GM11168 (cell line): Measurements from ENCODE around the gene PPIL6.
"Not testable (repeated sequence)": the region's sequence is repeated elsewhere in the genome, so short reads cannot be mapped to it uniquely, and the experiment has no call there.

Experiments
- in situ Hi-C: fragments of 300-500 bp; cut with MboI; formaldehyde crosslinking; loops from one replicate; pipeline ENCODE4 v1.12.0; 2022; ENCODE audit warnings: low sequenced_read_pairs; ENCODE audit not compliant: unreplicated experiment

Gene PPIL6

GRCh38 chr6:109467696-109468095 is 27.3 kb upstream of the PPIL6 start:
- in situ Hi-C loops, result no loop called here

DNA sequence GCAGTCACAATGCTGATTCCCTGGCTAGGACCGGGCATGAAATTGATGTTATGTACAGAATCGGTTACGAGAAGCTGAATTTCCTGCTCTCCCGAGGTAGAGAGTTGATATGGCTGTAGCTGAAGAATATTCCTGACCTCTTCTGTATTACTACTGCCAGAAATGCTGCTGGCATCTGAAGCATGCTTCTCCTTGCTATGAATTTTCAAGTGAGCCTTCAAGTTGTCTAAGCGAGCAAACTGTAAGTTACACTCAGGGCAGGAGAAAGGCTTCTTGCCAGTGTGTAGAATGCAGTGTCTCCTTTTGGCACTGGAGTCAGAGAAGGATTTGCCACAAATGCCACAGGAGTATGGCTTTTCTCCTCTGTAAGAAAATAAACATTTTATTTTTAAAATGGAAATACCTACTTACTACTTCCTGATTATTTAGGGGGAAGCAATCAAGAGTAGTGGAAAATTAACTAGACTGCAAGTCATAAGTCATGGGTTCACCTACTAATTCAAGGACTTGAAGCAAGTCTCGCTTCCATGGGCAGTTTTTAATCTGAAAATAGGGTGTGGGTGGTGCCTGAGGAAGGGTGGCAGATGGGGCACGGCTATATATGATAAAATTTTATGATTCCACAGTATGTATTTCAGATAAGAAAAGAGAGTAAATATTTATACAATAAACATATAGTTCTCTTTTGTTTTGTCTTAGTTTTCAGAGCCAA is 25.9 kb upstream of the PPIL6 start:
- in situ Hi-C loops, result no loop called here

DNA sequence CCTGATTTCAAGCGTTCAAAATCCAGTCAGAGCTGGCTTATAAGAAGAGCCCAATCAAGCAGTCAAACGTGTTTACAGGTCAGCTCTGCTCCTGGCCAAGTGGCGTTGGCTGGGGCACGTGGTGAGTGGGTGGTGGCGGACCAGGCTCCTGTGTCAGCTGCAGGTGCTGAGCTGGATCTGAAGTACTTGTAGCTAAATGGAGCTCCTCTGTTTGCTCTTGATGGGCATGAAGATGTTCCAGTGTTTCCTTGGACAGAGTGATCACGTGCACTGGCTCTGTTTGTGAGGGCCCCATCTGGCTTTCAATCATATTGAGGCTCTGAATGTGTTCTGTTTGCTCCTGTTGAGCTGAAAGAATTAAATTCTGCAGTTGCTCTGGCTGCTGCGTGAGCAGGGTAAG is 25.3 kb upstream of the PPIL6 start:
- in situ Hi-C loops, result no loop called here

- in situ Hi-C loops, result no loop called here
These were observed 21.5 kb upstream of the PPIL6 start for GRCh38 chr6:109461733-109462526.

DNA sequence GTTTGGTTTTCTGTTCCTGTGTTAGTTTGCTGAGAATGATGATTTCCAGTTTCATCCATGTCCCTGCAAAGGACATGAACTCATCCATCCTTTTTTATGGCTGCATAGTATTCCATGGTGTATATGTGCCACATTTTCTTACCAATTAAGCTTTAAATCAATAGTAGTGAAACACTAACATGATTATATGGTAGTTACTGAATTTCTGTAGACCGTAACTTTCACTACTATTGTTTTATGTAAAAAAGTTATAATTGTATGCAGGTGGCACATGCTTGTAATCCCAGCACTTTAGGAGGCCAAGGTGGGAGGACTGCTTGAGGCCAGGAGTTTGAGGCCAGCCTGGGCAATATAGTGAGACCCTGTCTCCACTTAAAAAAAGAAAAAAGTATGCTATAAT is 20.8 kb upstream of the PPIL6 start:
- in situ Hi-C loops, result not testable (repeated sequence)

GRCh38 chr6:109460161-109460829 is 19.9 kb upstream of the PPIL6 start:
- in situ Hi-C loops, result no loop called here

DNA sequence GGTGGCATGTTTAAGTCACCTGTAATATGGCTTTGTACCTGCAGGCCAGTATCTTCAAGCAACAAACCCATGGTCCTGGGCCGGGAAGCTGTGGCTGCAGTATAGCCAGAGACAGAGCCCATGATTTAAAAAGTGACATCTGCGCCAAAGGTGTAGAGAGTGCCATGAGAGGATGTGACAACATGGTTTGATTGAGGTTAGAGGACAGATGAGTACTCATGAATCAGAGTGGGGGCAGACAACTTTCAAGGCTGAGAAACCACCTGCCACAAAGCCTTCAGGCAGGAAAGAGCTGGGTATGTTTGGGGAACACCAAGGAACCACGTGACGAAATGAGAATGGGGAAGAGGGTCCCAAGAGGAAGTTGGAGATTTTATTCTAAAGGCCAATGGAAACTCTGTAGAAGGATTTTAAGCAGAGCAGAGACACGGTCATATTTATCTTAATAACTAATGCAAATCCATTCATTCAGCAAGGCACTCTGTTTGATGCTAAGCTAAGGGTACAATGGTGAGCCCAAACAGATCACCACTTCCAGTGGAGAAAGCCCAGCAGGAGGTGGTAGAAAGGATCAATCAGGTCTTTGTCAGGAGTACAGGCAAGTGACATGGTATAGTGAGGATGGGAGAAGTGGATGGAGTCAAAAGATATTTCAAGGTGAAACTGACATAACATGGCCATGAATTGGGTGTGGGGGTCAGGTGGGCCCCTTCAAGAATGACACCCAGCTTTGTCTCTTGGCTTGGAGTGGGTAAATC is 18.5 kb upstream of the PPIL6 start:
- in situ Hi-C loops, result no loop called here

DNA sequence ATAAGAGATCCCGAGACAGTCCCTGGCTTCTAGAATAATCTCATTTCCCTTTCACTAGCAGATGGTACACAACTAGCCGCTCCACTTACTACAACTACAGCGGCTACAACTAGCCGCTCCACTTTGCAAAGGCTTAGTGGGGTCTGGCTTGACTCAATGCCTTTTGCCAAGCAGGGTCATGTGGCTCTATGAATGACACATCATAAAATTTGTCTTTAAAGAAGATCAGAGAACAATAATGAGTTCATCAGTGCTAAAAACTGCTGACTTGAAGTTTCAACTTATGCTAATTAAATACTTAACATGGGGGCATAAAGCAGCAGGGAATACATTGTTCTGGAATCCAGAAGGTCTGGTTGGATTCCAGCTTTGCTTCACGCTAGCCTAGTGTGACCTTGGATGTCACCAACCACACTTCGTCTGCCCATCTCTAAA is 17.2 kb upstream of the PPIL6 start:
- in situ Hi-C loops, result no loop called here

- in situ Hi-C loops, result no loop called here
These were observed 16.5 kb upstream of the PPIL6 start for GRCh38 chr6:109456710-109457561.

- in situ Hi-C loops, result no loop called here
These were observed 15.7 kb upstream of the PPIL6 start for GRCh38 chr6:109456111-109456583.

- in situ Hi-C loops, result no loop called here
These were observed 15.1 kb upstream of the PPIL6 start, which contains the start of gene MICAL1 for GRCh38 chr6:109455437-109456110. MICAL1 (minus strand) TSS chr6:109455772; CDS start chr6:109454196, 1,576 bp downstream.

GRCh38 chr6:109454496-109455436 is 14.3 kb upstream of the PPIL6 start:
- in situ Hi-C loops, result no loop called here

GRCh38 chr6:109453594-109454495 is 13.4 kb upstream of the PPIL6 start:
- in situ Hi-C loops, result no loop called here

DNA sequence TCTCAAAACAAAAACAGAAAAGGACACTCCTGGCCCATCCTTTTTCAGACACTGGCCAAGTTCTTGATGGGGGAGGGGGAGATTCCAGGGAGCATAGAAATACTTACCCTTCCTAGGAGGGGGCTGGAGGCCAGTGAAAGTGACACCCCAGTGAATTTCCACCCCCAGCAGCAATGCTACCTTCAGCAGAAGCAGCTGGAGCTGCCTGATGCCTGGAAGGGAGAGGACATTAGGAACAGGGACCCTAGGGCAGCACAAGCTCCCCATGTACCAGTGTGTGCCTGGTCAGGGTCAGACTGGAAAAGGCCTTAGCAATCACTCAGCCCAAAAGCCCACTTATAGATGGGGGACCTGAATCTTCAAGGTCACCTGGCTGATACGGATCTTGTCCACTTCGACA is 12.7 kb upstream of the PPIL6 start:
- in situ Hi-C loops, result no loop called here

GRCh38 chr6:109452181-109452580 is 11.8 kb upstream of the PPIL6 start:
- in situ Hi-C loops, result no loop called here

DNA sequence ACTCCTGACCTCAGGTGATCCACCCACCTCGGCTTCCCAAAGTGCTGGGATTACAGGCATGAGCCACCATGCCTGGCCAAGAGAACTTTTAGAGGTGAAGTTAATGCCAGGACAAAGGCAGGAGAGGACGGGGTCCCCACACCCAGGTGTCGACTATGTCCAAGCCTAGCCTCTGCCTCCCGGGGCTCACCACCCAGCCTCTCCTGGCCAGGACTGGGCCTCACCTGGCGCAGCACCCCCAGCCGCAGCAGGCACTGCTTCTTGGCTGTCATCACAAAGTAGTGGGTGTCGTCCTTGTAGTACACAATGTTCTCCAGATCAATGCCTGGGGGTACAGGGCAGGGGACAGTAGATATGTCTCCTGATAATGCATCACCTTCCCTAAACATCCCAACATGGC is 10.9 kb upstream of the PPIL6 start:
- in situ Hi-C loops, result no loop called here

- in situ Hi-C loops, result no loop called here
These were observed 10.4 kb upstream of the PPIL6 start for GRCh38 chr6:109450801-109451200.
